ENCODE measurements around the gene NUDT12. TPM values are rescaled to one million over a fixed set of nuclear protein-coding genes. Genes with fewer than 3 reads are reported as not detected.

The NUDT12 gene
- 6.5 TPM for polyA plus RNA-seq (2013, experiment 1 of 2)
- polyA plus RNA-seq (2013, experiment 2 of 2) = 7.3 TPM

DNA sequence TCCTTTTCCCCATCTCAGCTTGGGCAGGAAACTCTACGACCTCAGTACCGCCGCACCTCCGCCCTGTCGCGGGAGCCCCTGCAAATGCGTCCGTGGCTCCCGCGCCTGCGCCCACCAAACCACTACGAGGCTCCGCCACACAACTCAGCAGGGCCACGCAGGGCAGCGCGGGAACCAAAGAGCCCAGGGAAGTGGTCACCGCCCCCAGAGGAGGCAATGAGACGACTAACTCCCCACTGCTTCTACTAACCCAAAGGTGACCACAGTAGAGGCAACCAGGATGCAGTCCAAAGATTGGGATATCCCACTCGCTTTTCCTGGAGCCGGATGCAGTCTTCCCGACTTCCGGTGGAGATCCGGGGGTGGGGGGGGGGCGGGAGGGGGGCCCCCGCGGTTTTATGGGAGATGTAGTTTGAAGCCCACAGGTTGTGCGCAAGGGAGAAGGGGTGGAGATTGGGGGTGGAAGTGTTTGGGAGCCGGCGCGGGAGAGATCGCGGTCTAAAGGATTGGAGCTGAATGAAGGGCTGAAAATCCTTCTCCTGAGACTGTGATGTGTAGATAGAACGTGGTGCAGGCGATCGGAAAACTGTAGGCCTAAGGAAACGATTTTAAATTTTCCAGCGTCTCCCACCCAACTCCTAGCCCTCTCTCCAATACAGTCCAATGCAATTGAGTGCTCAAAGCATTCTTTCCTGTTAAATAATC lies at the start of gene NUDT12:
NUDT12 (minus strand) TSS at position 337 of the 705 bp plus-strand sequence. CDS start 2,541 bp downstream, outside the sequence.
- peak within 1 kb of the TSS; percentile 86 for H4K8ac ChIP-seq (ENCODE audit: low read length)
- H3K4me1 ChIP-seq (ENCODE audit: control insufficient read depth, insufficient read depth, low read depth, low read length) = peaks cover 1% of the 10 kb centered on the region
- H2AFZ ChIP-seq (ENCODE audit: low read depth, low read length) = peak within 1 kb of the TSS; percentile 96
- H3K23ac ChIP-seq (ENCODE audit: low read length in 2 of 2) = no peak within 1 kb of the TSS
- peak within 1 kb of the TSS; percentile 79 to 90 for H3K4me3 ChIP-seq (ENCODE audit: insufficient read depth in 1 of 2, low read depth in 1 of 2, low read length in 2 of 2)
- H3K18ac ChIP-seq (ENCODE audit: low read depth in 1 of 2, low read length in 2 of 2) = peak within 1 kb of the TSS; percentile 81 to 97
- H3K36me3 ChIP-seq (ENCODE audit: control insufficient read depth in 1 of 2, insufficient read depth in 2 of 2, low read depth in 1 of 2, low read length in 2 of 2) = peaks cover 0 to 20% of the 10 kb centered on the region in 2 experiments
- peak within 1 kb of the TSS; percentile 87 for H3K4me2 ChIP-seq (ENCODE audit: low read length, poor library complexity, severe bottlenecking)
- peak within 1 kb of the TSS; percentile 19 for H4K91ac ChIP-seq (ENCODE audit: low read length)
- no peaks in the 10 kb centered on the region for H3K9me3 ChIP-seq (ENCODE audit: control insufficient read depth, low read length)
- no peak within 1 kb of the TSS for H2BK5ac ChIP-seq (ENCODE audit: low read depth, low read length, poor library complexity, severe bottlenecking)
- WGBS = 2% methylated on average over 30 of the region's 37 CpGs
- H3K14ac ChIP-seq (ENCODE audit: low read length in 2 of 2) = peak within 1 kb of the TSS in 1 of 2 experiments; percentile 65
- DNase-seq = peak; percentile 82
- H3K4ac ChIP-seq (ENCODE audit: low read depth in 1 of 2, low read length in 2 of 2) = peak within 1 kb of the TSS; percentile 29 to 97
- no peak within 1 kb of the TSS for H2AK5ac ChIP-seq (ENCODE audit: low read length, severe bottlenecking)
- peaks cover 12% of the 10 kb centered on the region for H3K79me1 ChIP-seq (replicated peaks; ENCODE audit: low read length, poor library complexity, severe bottlenecking)
- no peak within 1 kb of the TSS for H2BK12ac ChIP-seq (ENCODE audit: low read length in 2 of 2)
- H3K9ac ChIP-seq (ENCODE audit: low read length) = peak within 1 kb of the TSS; percentile 92
- H2BK120ac ChIP-seq (ENCODE audit: low read depth, low read length) = peak within 1 kb of the TSS; percentile 65
- H2BK15ac ChIP-seq (ENCODE audit: low read depth, poor library complexity, severe bottlenecking) = peak within 1 kb of the TSS; percentile 15
- no peaks in the 10 kb centered on the region for H3K27me3 ChIP-seq (ENCODE audit: control insufficient read depth in 1 of 2, insufficient read depth in 1 of 2, low read length in 2 of 2)
- peak within 1 kb of the TSS; percentile 96 for H3K27ac ChIP-seq (ENCODE audit: low read length, poor library complexity, severe bottlenecking)

DNA sequence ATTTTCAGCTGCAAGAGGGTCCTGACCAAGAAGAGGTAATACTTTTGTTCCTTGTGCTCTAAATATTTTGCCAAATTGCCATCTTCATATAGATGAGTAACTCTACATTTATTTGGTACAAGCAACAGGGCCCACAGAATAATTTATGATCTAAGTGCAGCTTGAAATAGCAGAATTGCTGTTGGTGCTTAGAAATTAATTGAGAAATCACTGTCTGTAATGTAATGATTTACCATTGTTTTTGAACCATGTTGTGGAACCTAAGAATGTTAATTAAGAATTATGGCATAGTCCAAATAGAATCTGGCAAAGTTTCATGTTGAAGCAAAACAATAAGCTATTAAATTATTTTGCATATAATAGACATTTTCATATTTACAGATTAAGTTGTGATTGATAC lies 44.8 kb upstream of the NUDT12 start:
- no peak overlapping the region for H2AK5ac ChIP-seq (ENCODE audit: low read length, severe bottlenecking)
- H3K18ac ChIP-seq (ENCODE audit: low read depth in 1 of 2, low read length in 2 of 2) = no peak overlapping the region

DNA sequence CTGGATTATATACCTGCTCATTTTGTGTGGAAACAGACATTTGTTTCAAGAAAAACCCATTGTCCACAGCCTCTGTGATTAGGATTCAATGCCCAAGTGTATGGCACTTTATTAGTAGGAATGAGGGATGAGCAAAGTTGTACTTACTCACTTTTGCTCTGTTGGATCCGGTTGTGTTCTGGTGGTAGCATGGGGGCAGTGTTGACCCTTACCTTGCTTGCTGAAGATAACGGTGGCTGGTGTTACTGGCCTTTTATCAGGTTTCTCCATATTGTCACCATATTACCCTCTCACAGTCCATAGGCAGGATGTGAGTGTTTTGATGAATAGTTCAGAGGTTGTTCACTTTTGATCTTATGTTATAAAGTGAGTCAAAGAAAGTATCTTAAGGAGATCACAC lies 42.7 kb upstream of the NUDT12 start:
- no peak overlapping the region for H2BK15ac ChIP-seq (ENCODE audit: low read depth, poor library complexity, severe bottlenecking)
- DNase-seq = no peak

More for the DNA sequence above, 44.8 kb upstream of the NUDT12 start:
- Histone ChIP-seq H2AFZ (ENCODE audit: low read depth, low read length) (no peak overlapping the region), H3K9me3 (ENCODE audit: control insufficient read depth, low read length) (no peaks in the 10 kb centered on the region), H3K9ac (ENCODE audit: low read length) (no peak overlapping the region), H3K4me2 (ENCODE audit: low read length, poor library complexity, severe bottlenecking) (no peak overlapping the region), H2BK15ac (ENCODE audit: low read depth, poor library complexity, severe bottlenecking) (no peak overlapping the region), H3K23ac (ENCODE audit: low read length in 2 of 2) (no peak overlapping the region), H3K4me1 (ENCODE audit: control insufficient read depth, insufficient read depth, low read depth, low read length) (no peaks in the 10 kb centered on the region), H3K4me3 (ENCODE audit: insufficient read depth in 1 of 2, low read depth in 1 of 2, low read length in 2 of 2) (no peak overlapping the region), H3K27ac (ENCODE audit: low read length, poor library complexity, severe bottlenecking) (no peak overlapping the region), H3K36me3 (ENCODE audit: control insufficient read depth in 1 of 2, insufficient read depth in 2 of 2, low read depth in 1 of 2, low read length in 2 of 2) (no peaks in the 10 kb centered on the region), H2BK5ac (ENCODE audit: low read depth, low read length, poor library complexity, severe bottlenecking) (no peak overlapping the region), H4K8ac (ENCODE audit: low read length) (no peak overlapping the region), H4K91ac (ENCODE audit: low read length) (no peak overlapping the region), H3K4ac (ENCODE audit: low read depth in 1 of 2, low read length in 2 of 2) (no peak overlapping the region), H3K14ac (ENCODE audit: low read length in 2 of 2) (no peak overlapping the region), H3K79me1 (replicated peaks; ENCODE audit: low read length, poor library complexity, severe bottlenecking) (no peaks in the 10 kb centered on the region), H3K27me3 (ENCODE audit: control insufficient read depth in 1 of 2, insufficient read depth in 1 of 2, low read length in 2 of 2) (no peaks in the 10 kb centered on the region), H2BK120ac (ENCODE audit: low read depth, low read length) (no peak overlapping the region), H2BK12ac (ENCODE audit: low read length in 2 of 2) (no peak overlapping the region)
- no peak for DNase-seq

DNA sequence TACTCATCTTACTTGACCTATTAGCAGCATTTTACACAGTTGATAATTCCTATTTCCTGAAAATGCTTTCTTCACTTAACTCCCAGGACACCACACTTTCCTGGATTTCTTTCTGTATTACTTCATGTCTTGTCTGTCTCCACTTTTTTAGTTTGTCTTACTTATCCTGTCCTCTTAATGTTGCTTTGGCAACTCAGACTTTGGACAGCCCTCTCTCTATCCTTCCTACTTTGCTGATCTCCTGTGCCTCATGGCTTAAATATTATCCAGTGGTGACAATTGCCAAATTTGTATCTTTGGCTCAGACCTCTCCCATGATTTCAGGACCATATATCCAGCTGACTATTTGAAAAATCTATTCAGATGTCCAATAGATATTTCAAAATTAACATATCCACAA lies 39.8 kb upstream of the NUDT12 start:
- Histone ChIP-seq H3K9ac (ENCODE audit: low read length) (no peak overlapping the region), H3K4me1 (ENCODE audit: control insufficient read depth, insufficient read depth, low read depth, low read length) (no peaks in the 10 kb centered on the region), H3K4me2 (ENCODE audit: low read length, poor library complexity, severe bottlenecking) (no peak overlapping the region), H2BK5ac (ENCODE audit: low read depth, low read length, poor library complexity, severe bottlenecking) (no peak overlapping the region), H2BK15ac (ENCODE audit: low read depth, poor library complexity, severe bottlenecking) (no peak overlapping the region), H3K9me3 (ENCODE audit: control insufficient read depth, low read length) (no peaks in the 10 kb centered on the region), H2AK5ac (ENCODE audit: low read length, severe bottlenecking) (no peak overlapping the region), H2BK12ac (ENCODE audit: low read length in 2 of 2) (no peak overlapping the region), H3K4ac (ENCODE audit: low read depth in 1 of 2, low read length in 2 of 2) (no peak overlapping the region), H3K23ac (ENCODE audit: low read length in 2 of 2) (no peak overlapping the region), H3K79me1 (replicated peaks; ENCODE audit: low read length, poor library complexity, severe bottlenecking) (no peaks in the 10 kb centered on the region), H3K27ac (ENCODE audit: low read length, poor library complexity, severe bottlenecking) (no peak overlapping the region), H4K91ac (ENCODE audit: low read length) (no peak overlapping the region), H2AFZ (ENCODE audit: low read depth, low read length) (no peak overlapping the region), H3K4me3 (ENCODE audit: insufficient read depth in 1 of 2, low read depth in 1 of 2, low read length in 2 of 2) (no peak overlapping the region), H3K18ac (ENCODE audit: low read depth in 1 of 2, low read length in 2 of 2) (no peak overlapping the region), H3K27me3 (ENCODE audit: control insufficient read depth in 1 of 2, insufficient read depth in 1 of 2, low read length in 2 of 2) (no peaks in the 10 kb centered on the region), H2BK120ac (ENCODE audit: low read depth, low read length) (no peak overlapping the region), H4K8ac (ENCODE audit: low read length) (no peak overlapping the region), H3K36me3 (ENCODE audit: control insufficient read depth in 1 of 2, insufficient read depth in 2 of 2, low read depth in 1 of 2, low read length in 2 of 2) (no peaks in the 10 kb centered on the region), H3K14ac (ENCODE audit: low read length in 2 of 2) (no peak overlapping the region)
- no peak for DNase-seq

More for the DNA sequence above, 42.7 kb upstream of the NUDT12 start:
- H3K79me1 ChIP-seq (replicated peaks; ENCODE audit: low read length, poor library complexity, severe bottlenecking) = no peaks in the 10 kb centered on the region
- H2AFZ ChIP-seq (ENCODE audit: low read depth, low read length) = no peak overlapping the region
- no peaks in the 10 kb centered on the region for H3K36me3 ChIP-seq (ENCODE audit: control insufficient read depth in 1 of 2, insufficient read depth in 2 of 2, low read depth in 1 of 2, low read length in 2 of 2)
- H2AK5ac ChIP-seq (ENCODE audit: low read length, severe bottlenecking) = no peak overlapping the region
- no peak overlapping the region for H3K9ac ChIP-seq (ENCODE audit: low read length)
- 100% methylated on average over 1 of the region's 2 CpGs for WGBS
- H3K27me3 ChIP-seq (ENCODE audit: control insufficient read depth in 1 of 2, insufficient read depth in 1 of 2, low read length in 2 of 2) = no peaks in the 10 kb centered on the region
- H2BK5ac ChIP-seq (ENCODE audit: low read depth, low read length, poor library complexity, severe bottlenecking) = no peak overlapping the region
- H3K4me2 ChIP-seq (ENCODE audit: low read length, poor library complexity, severe bottlenecking) = no peak overlapping the region
- H2BK120ac ChIP-seq (ENCODE audit: low read depth, low read length) = no peak overlapping the region
- H3K9me3 ChIP-seq (ENCODE audit: control insufficient read depth, low read length) = no peaks in the 10 kb centered on the region
- H2BK12ac ChIP-seq (ENCODE audit: low read length in 2 of 2) = no peak overlapping the region
- no peak overlapping the region for H3K27ac ChIP-seq (ENCODE audit: low read length, poor library complexity, severe bottlenecking)
- H3K14ac ChIP-seq (ENCODE audit: low read length in 2 of 2) = no peak overlapping the region
- H4K91ac ChIP-seq (ENCODE audit: low read length) = no peak overlapping the region
- H3K4ac ChIP-seq (ENCODE audit: low read depth in 1 of 2, low read length in 2 of 2) = no peak overlapping the region
- no peak overlapping the region for H3K23ac ChIP-seq (ENCODE audit: low read length in 2 of 2)
- no peak overlapping the region for H4K8ac ChIP-seq (ENCODE audit: low read length)
- no peak overlapping the region for H3K4me3 ChIP-seq (ENCODE audit: insufficient read depth in 1 of 2, low read depth in 1 of 2, low read length in 2 of 2)
- H3K4me1 ChIP-seq (ENCODE audit: control insufficient read depth, insufficient read depth, low read depth, low read length) = no peaks in the 10 kb centered on the region
- no peak overlapping the region for H3K18ac ChIP-seq (ENCODE audit: low read depth in 1 of 2, low read length in 2 of 2)
